Loucy (cell line): ENCODE results near the gene NAALADL2.

Experiments used
- H2AFZ ChIP-seq: fragments of 200-600 bp; sonication (generic); 2 replicates; pipeline ENCODE4 v1.6.0; 2016; ENCODE audit warnings: antibody characterized with exemption, mild to moderate bottlenecking, low read length, moderate library complexity
- H3F3A ChIP-seq: fragments of 200-600 bp; 2 replicates; pipeline ENCODE4 v1.6.0; 2016; ENCODE audit warnings: antibody characterized with exemption, low read depth, mild to moderate bottlenecking
- H3K27me3 ChIP-seq: fragments of 200-600 bp; sonication (generic); 2 replicates; pipeline ENCODE4 v1.6.1; 2014; ENCODE audit warnings: low read length, mild to moderate bottlenecking; ENCODE audit not compliant: insufficient read depth, poor library complexity, severe bottlenecking
- H3K36me3 ChIP-seq: fragments of 200-600 bp; sonication (generic); 2 replicates; pipeline ENCODE4 v1.6.1; 2016; ENCODE audit warnings: low read length; ENCODE audit not compliant: insufficient read depth
- H3K4me1 ChIP-seq: fragments of 200-600 bp; sonication (generic); 2 replicates; pipeline ENCODE4 v1.5.1; 2014; ENCODE audit warnings: low read length, mild to moderate bottlenecking; ENCODE audit not compliant: insufficient read depth, poor library complexity, severe bottlenecking
- H3K4me2 ChIP-seq: fragments of 200-600 bp; sonication (generic); 2 replicates; pipeline ENCODE4 v1.6.0; 2014; ENCODE audit warnings: antibody characterized with exemption, low read length, low read depth, mild to moderate bottlenecking; ENCODE audit not compliant: poor library complexity, severe bottlenecking
- H3K4me3 ChIP-seq: fragments of 200-600 bp; sonication (generic); 2 replicates; pipeline ENCODE4 v1.5.1; 2014; ENCODE audit warnings: low read length, mild to moderate bottlenecking, mixed read lengths; ENCODE audit not compliant: poor library complexity, severe bottlenecking
- H3K79me2 ChIP-seq: fragments of 200-600 bp; sonication (generic); 2 replicates; pipeline ENCODE4 v1.6.1; 2014; ENCODE audit warnings: low read length; ENCODE audit not compliant: insufficient read depth
- H3K9ac ChIP-seq: fragments of 200-600 bp; sonication (generic); 2 replicates; pipeline ENCODE4 v1.6.0; 2014; ENCODE audit warnings: mild to moderate bottlenecking, low read depth, low read length, moderate library complexity; ENCODE audit not compliant: poor library complexity, severe bottlenecking
- H3K9me2 ChIP-seq: fragments of 200-600 bp; sonication (generic); replicated peaks from 2 replicates; pipeline ENCODE4 v1.6.1; 2016; ENCODE audit warnings: low read depth, low read length, mixed read lengths
- H3K9me3 ChIP-seq: fragments of 200-600 bp; sonication (generic); 2 replicates; pipeline ENCODE4 v1.6.1; 2014; ENCODE audit warnings: mild to moderate bottlenecking, antibody characterized with exemption, low read length, low read depth; ENCODE audit not compliant: insufficient read depth
- H4K20me1 ChIP-seq: fragments of 200-600 bp; sonication (generic); 2 replicates; pipeline ENCODE4 v1.6.0; 2014; ENCODE audit warnings: antibody characterized with exemption, low read length, mild to moderate bottlenecking; ENCODE audit not compliant: insufficient read depth, poor library complexity, severe bottlenecking
- CTCF ChIP-seq: fragments of 200-600 bp; sonication (generic); conservative IDR thresholded peaks from 2 replicates; pipeline ENCODE4 v1.5.1; 2014; ENCODE audit warnings: mild to moderate bottlenecking, antibody characterized with exemption, low read length
- EZH2phosphoT487 ChIP-seq: fragments of 200-600 bp; IDR thresholded peaks from 2 replicates; pipeline ENCODE4 v1.6.1; 2018; ENCODE audit warnings: antibody characterized with exemption, mild to moderate bottlenecking, moderate library complexity, borderline replicate concordance

NAALADL2 gene

DNA sequence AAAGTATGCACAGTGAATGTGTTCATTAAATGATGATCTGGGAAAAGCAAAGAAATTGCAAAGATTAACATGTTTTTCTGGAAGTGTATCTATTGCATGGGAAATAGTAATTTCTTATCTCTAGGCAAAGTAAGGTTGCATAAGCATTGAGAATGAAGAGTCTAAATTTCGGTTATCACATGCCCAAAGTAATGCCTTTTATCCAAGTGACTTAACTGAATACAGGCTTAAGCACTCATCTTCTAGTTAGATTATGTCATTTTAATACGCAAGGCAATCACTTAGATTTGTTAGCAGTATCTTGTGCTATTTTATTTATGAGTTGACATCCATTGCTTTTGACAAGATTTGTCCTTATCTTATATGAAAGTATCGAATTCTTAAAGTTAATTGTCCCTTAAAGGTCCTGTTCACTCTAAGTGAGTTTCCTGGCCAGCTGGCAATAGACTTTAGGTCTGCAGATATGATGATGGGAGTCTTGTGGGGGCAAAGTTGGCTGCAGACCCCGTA lies 100.5 kb downstream of the NAALADL2 start:
- Histone ChIP-seq H3K27me3 (no peaks in the 10 kb centered on the region), H3K4me2 (no peak overlapping the region), H3K9ac (no peak overlapping the region), H4K20me1 (no peaks in the 10 kb centered on the region), H3K4me1 (no peaks in the 10 kb centered on the region), H3K9me3 (no peaks in the 10 kb centered on the region), H3K36me3 (no peaks in the 10 kb centered on the region), H3F3A (no peaks in the 10 kb centered on the region), H2AFZ (no peak overlapping the region), H3K9me2 (no peaks in the 10 kb centered on the region), H3K79me2 (no peaks in the 10 kb centered on the region), H3K4me3 (no peak overlapping the region)
- TF ChIP-seq EZH2phosphoT487 = no peak
- no peak for TF ChIP-seq CTCF

DNA sequence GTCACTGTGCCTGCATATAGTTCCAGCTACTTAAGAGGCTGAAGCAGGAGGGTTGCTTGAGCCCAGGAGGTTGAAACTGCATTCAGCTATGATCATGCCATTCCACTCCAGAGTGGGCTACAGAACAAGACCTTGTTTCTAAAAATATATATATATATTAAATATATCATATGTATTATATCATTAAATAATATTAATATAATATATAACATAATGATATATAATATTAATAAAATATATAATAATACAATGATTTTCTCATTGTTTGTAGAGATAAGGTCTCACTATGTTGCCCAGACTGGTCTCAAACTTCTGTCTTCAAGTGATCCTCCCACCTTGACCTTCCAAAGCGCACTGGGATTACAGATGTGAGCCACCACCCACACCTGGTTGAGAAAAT lies 101.8 kb downstream of the NAALADL2 start:
- Histone ChIP-seq H3K79me2 (no peaks in the 10 kb centered on the region), H3K36me3 (no peaks in the 10 kb centered on the region), H3K4me1 (no peaks in the 10 kb centered on the region), H4K20me1 (no peaks in the 10 kb centered on the region), H2AFZ (no peak overlapping the region), H3K4me3 (no peak overlapping the region), H3K9me2 (no peaks in the 10 kb centered on the region), H3K27me3 (no peaks in the 10 kb centered on the region), H3F3A (no peaks in the 10 kb centered on the region), H3K9me3 (no peaks in the 10 kb centered on the region), H3K9ac (no peak overlapping the region), H3K4me2 (no peak overlapping the region)
- no peak for TF ChIP-seq EZH2phosphoT487
- no peak for TF ChIP-seq CTCF

- H3F3A ChIP-seq = no peaks in the 10 kb centered on the region
- H3K4me2 ChIP-seq = no peak overlapping the region
- H3K9ac ChIP-seq = no peak overlapping the region
- H2AFZ ChIP-seq = no peak overlapping the region
- no peaks in the 10 kb centered on the region for H3K36me3 ChIP-seq
- no peaks in the 10 kb centered on the region for H3K9me2 ChIP-seq
- H4K20me1 ChIP-seq = no peaks in the 10 kb centered on the region
- no peaks in the 10 kb centered on the region for H3K4me1 ChIP-seq
- no peaks in the 10 kb centered on the region for H3K9me3 ChIP-seq
- H3K79me2 ChIP-seq = no peaks in the 10 kb centered on the region
- no peak overlapping the region for H3K4me3 ChIP-seq
- TF ChIP-seq CTCF (no peak), EZH2phosphoT487 (no peak)
- no peaks in the 10 kb centered on the region for H3K27me3 ChIP-seq
Measured at GRCh38 chr3:174973465-174973864, 114.3 kb downstream of the NAALADL2 start.
